T-cell (primary cell): ENCODE measurements around the gene OTUD1. TPM values are rescaled to one million over a fixed set of nuclear protein-coding genes. Genes with fewer than 3 reads are reported as not detected.

Experiments
- ATAC-seq, 4 experiments: fragments of 200-7000 bp in 3 of 4; fragments of 150-1000 bp in 1 of 4; cut with Tn5 transposase; replicated peaks in 1 of 4; 1 replicate in 3 of 4; 2 replicates in 1 of 4; pipeline ENCODE4 v1.10.0; 2021; ENCODE audit warnings: moderate library complexity in 3 of 4, mild to moderate bottlenecking in 2 of 4, moderate number of reproducible peaks in 1 of 4
- CTCF ChIA-PET, 2 donors: fragments of 300-600 bp; sonication (Branson Sonifier 250); formaldehyde crosslinking; loops; one replicate each; lab custom pipeline; 2022; ENCODE audit warnings: antibody characterized with exemption in 2 of 2; lab: Charles Lee
- POLR2A ChIA-PET, 2 donors: fragments of 300-600 bp; sonication (Branson Sonifier 250); formaldehyde crosslinking; loops; one replicate each; lab custom pipeline; 2022; ENCODE audit warnings: antibody characterized with exemption in 2 of 2; lab: Charles Lee
- DNase-seq, 35 experiments: peaks; one replicate each; pipeline versions ENCODE4 v3.0.0 to v3.0.0-alpha.2; 2013 to 2023
- H3K27ac ChIP-seq: one replicate; pipeline ENCODE4 v1.5.1; 2013; ENCODE audit warnings: low read length
- H3K27me3 ChIP-seq, 2 experiments: replicated peaks in 1 of 2; 1 replicate in 1 of 2; 2 replicates in 1 of 2; pipeline versions ENCODE4 v1.6.1 to v1.7.0; 2013; ENCODE audit warnings: low read length in 1 of 2, mixed read lengths in 1 of 2; ENCODE audit not compliant: control insufficient read depth in 2 of 2, insufficient read depth in 2 of 2; ENCODE audit errors: extremely low read depth in 1 of 2
- H3K36me3 ChIP-seq, 2 donors: 1 replicate in 1 of 2; 2 replicates in 1 of 2; pipeline versions ENCODE4 v1.6.1 to v1.7.0; 2013; ENCODE audit warnings: low read length in 1 of 2; ENCODE audit not compliant: control insufficient read depth in 2 of 2, insufficient read depth in 1 of 2; ENCODE audit errors: extremely low read depth in 1 of 2
- H3K4me1 ChIP-seq, 2 experiments: 1 replicate in 1 of 2; 2 replicates in 1 of 2; pipeline versions ENCODE4 v1.6.1 to v1.7.0; 2013; ENCODE audit warnings: low read length in 2 of 2, mixed read lengths in 1 of 2; ENCODE audit not compliant: insufficient read depth in 2 of 2, control insufficient read depth in 1 of 2; ENCODE audit errors: extremely low read depth in 1 of 2
- H3K4me3 ChIP-seq, 2 donors: 1 replicate in 1 of 2; 2 replicates in 1 of 2; pipeline versions ENCODE4 v1.5.1 to v1.7.0; 2013; ENCODE audit warnings: mild to moderate bottlenecking in 2 of 2, low read length in 1 of 2, moderate library complexity in 1 of 2; ENCODE audit not compliant: control insufficient read depth in 1 of 2; ENCODE audit errors: extremely low read depth in 1 of 2
- H3K9me3 ChIP-seq: 2 replicates; pipeline ENCODE4 v1.7.0; 2013
- H3K27ac Mint-ChIP-seq, 2 donors: one replicate each; pipeline ENCODE4 v1.8.0; 2020 to 2021; ENCODE audit warnings: mild to moderate bottlenecking in 2 of 2, mixed read lengths in 2 of 2
- H3K27me3 Mint-ChIP-seq, 2 donors: one replicate each; pipeline ENCODE4 v1.8.0; 2021 to 2022; ENCODE audit warnings: mixed read lengths in 2 of 2
- H3K36me3 Mint-ChIP-seq: one replicate; pipeline ENCODE4 v1.8.0; 2021; ENCODE audit warnings: mixed read lengths
- H3K4me1 Mint-ChIP-seq, 3 donors: one replicate each; pipeline ENCODE4 v1.8.0; 2020 to 2022; ENCODE audit warnings: mixed read lengths in 3 of 3, mild to moderate bottlenecking in 1 of 3
- H3K4me3 Mint-ChIP-seq, 3 donors: one replicate each; pipeline ENCODE4 v1.8.0; 2020 to 2022; ENCODE audit warnings: mild to moderate bottlenecking in 3 of 3, mixed read lengths in 3 of 3, moderate library complexity in 3 of 3
- H3K9me3 Mint-ChIP-seq, 3 donors: one replicate each; pipeline ENCODE4 v1.8.0; 2020 to 2022; ENCODE audit warnings: mixed read lengths in 3 of 3
- WGBS: methylation state at CpG from one replicate; pipeline ENCODE4 v1.1.5; 2013; ENCODE audit warnings: missing lambda C conversion rate; ENCODE audit not compliant: insufficient coverage; 5-methylcytosine and 5-hydroxymethylcytosine counted together
- total RNA-seq, 35 experiments: library from RNA in 6 of 35; stranded (reverse) in 6 of 35; fragments of 120-200 nt in 1 of 35; gene quantifications; one replicate each; pipeline versions ENCODE4 v1.2.1 to v1.2.4 and lab custom pipeline; 2013 to 2026

OTUD1 gene
- total RNA-seq, 5 donors from 2014 or later (not counting 1 experiment from before 2014, with no cell fraction given), result 23.0 to 55.8 (median 28.5) TPM

GRCh38 chr10:23399701-23400144 lies 39.2 kb upstream of the OTUD1 start:
- CTCF ChIA-PET, result no interaction called here

GRCh38 chr10:23402856-23403255 lies 36.0 kb upstream of the OTUD1 start:
- Histone ChIP-seq H3K27me3 (no peaks in the 10 kb centered on the region), H3K9me3 (no peaks in the 10 kb centered on the region), H3K4me3 (no peak overlapping the region), H3K27ac (no peak overlapping the region), H3K4me1 (no peaks in the 10 kb centered on the region), H3K36me3 (no peaks in the 10 kb centered on the region)
- ChIA-PET POLR2A (no interaction called here), CTCF (no interaction called here)
- no peaks in the 10 kb centered on the region for H3K4me1 Mint-ChIP-seq
- peaks cover 0 to 1% of the 10 kb centered on the region in 2 donors for H3K27me3 Mint-ChIP-seq
- H3K4me3 Mint-ChIP-seq, result no peak overlapping the region
- DNase-seq, result no peak
- no CpG with 5 or more reads among the region's 2 CpGs for WGBS
- no peaks in the 10 kb centered on the region for H3K36me3 Mint-ChIP-seq
- H3K9me3 Mint-ChIP-seq, result no peaks in the 10 kb centered on the region
- no peak overlapping the region for H3K27ac Mint-ChIP-seq
- ATAC-seq, result no peak

More at GRCh38 chr10:23399701-23400144, 39.2 kb upstream of the OTUD1 start:
- Histone ChIP-seq H3K9me3 (no peaks in the 10 kb centered on the region), H3K36me3 (no peaks in the 10 kb centered on the region), H3K4me3 (no peak overlapping the region), H3K4me1 (no peaks in the 10 kb centered on the region), H3K27ac (no peak overlapping the region), H3K27me3 (no peaks in the 10 kb centered on the region)
- no peaks in the 10 kb centered on the region for H3K36me3 Mint-ChIP-seq
- ATAC-seq, result no peak
- POLR2A ChIA-PET, result no interaction called here
- no peaks in the 10 kb centered on the region for H3K9me3 Mint-ChIP-seq
- peaks cover under 1 to 1% of the 10 kb centered on the region in 2 donors for H3K27me3 Mint-ChIP-seq
- 95% methylated on average over 4 of the region's 7 CpGs for WGBS
- H3K4me1 Mint-ChIP-seq, result no peaks in the 10 kb centered on the region
- H3K27ac Mint-ChIP-seq, result no peak overlapping the region
- DNase-seq, result no peak
- no peak overlapping the region for H3K4me3 Mint-ChIP-seq

GRCh38 chr10:23403278-23403677 lies 35.6 kb upstream of the OTUD1 start:
- POLR2A ChIA-PET, result no interaction called here

GRCh38 chr10:23403719-23404118 lies 35.2 kb upstream of the OTUD1 start:
- ChIA-PET CTCF (no interaction called here), POLR2A (no interaction called here)
- Mint-ChIP-seq H3K36me3 (no peaks in the 10 kb centered on the region), H3K27me3 (peaks cover 0 to 1% of the 10 kb centered on the region in 2 donors), H3K4me1 (no peaks in the 10 kb centered on the region), H3K27ac (no peak overlapping the region), H3K4me3 (no peak overlapping the region), H3K9me3 (no peaks in the 10 kb centered on the region)
- Histone ChIP-seq H3K4me3 (no peak overlapping the region), H3K4me1 (no peaks in the 10 kb centered on the region), H3K36me3 (no peaks in the 10 kb centered on the region), H3K9me3 (no peaks in the 10 kb centered on the region), H3K27ac (no peak overlapping the region), H3K27me3 (no peaks in the 10 kb centered on the region)
- ATAC-seq (no peak), DNase-seq (no peak)
- no CpG with 5 or more reads among the region's 3 CpGs for WGBS

More at GRCh38 chr10:23403278-23403677, 35.6 kb upstream of the OTUD1 start:
- Mint-ChIP-seq H3K27ac (no peak overlapping the region), H3K4me3 (no peak overlapping the region), H3K36me3 (no peaks in the 10 kb centered on the region), H3K9me3 (no peaks in the 10 kb centered on the region), H3K4me1 (no peaks in the 10 kb centered on the region), H3K27me3 (peaks cover 0 to 1% of the 10 kb centered on the region in 2 donors)
- CTCF ChIA-PET, result no interaction called here
- ATAC-seq (no peak), DNase-seq (no peak)
- Histone ChIP-seq H3K27me3 (no peaks in the 10 kb centered on the region), H3K4me3 (no peak overlapping the region), H3K9me3 (no peaks in the 10 kb centered on the region), H3K27ac (no peak overlapping the region), H3K4me1 (no peaks in the 10 kb centered on the region), H3K36me3 (no peaks in the 10 kb centered on the region)
- no CpG with 5 or more reads among the region's 1 CpG for WGBS

GRCh38 chr10:23404461-23404980 lies 34.4 kb upstream of the OTUD1 start:
- ATAC-seq, result no peak
- H3K9me3 Mint-ChIP-seq, result no peaks in the 10 kb centered on the region
- no peaks in the 10 kb centered on the region for H3K36me3 ChIP-seq
- H3K4me1 ChIP-seq, result no peaks in the 10 kb centered on the region
- H3K4me3 Mint-ChIP-seq, result no peak overlapping the region
- no peaks in the 10 kb centered on the region for H3K4me1 Mint-ChIP-seq
- DNase-seq, result no peak
- H3K36me3 Mint-ChIP-seq, result no peaks in the 10 kb centered on the region
- ChIA-PET POLR2A (no interaction called here), CTCF (no interaction called here)
- H3K27me3 Mint-ChIP-seq, result peaks cover 0 to 1% of the 10 kb centered on the region in 2 donors
- no peaks in the 10 kb centered on the region for H3K27me3 ChIP-seq
- H3K4me3 ChIP-seq, result no peak overlapping the region
- no CpG with 5 or more reads among the region's 5 CpGs for WGBS
- H3K9me3 ChIP-seq, result no peaks in the 10 kb centered on the region
- H3K27ac Mint-ChIP-seq, result no peak overlapping the region
- H3K27ac ChIP-seq, result no peak overlapping the region

GRCh38 chr10:23405540-23405939 lies 33.3 kb upstream of the OTUD1 start:
- Mint-ChIP-seq H3K27me3 (peaks cover 0 to 1% of the 10 kb centered on the region in 2 donors), H3K36me3 (no peaks in the 10 kb centered on the region), H3K4me3 (no peak overlapping the region), H3K27ac (no peak overlapping the region), H3K4me1 (no peaks in the 10 kb centered on the region), H3K9me3 (no peaks in the 10 kb centered on the region)
- Histone ChIP-seq H3K9me3 (no peaks in the 10 kb centered on the region), H3K27ac (no peak overlapping the region), H3K4me3 (no peak overlapping the region), H3K27me3 (peaks cover 0 to 1% of the 10 kb centered on the region in 2 experiments), H3K4me1 (no peaks in the 10 kb centered on the region), H3K36me3 (no peaks in the 10 kb centered on the region)
- POLR2A ChIA-PET, result interaction anchor here in 1 of 2 donors (0.6 kb wide), 1 partner anchor 23 kb away, joined by 4 read pairs; no protein-coding TSS in a partner anchor
- no CpG with 5 or more reads among the region's 3 CpGs for WGBS
- ATAC-seq (no peak), DNase-seq (no peak)
- CTCF ChIA-PET, result interaction anchor here in 1 of 2 donors (0.6 kb wide), 1 partner anchor 446 kb away, joined by 3 read pairs; no protein-coding TSS in a partner anchor
